Transverse colon (tissue), 3 donors: Measurements from ENCODE around the gene DUS3L.

Experiments
- POLR2A ChIP-seq: fragments of 450-650 bp; IDR thresholded peaks from one replicate; pipeline ENCODE4 v1.6.1; 2016; ENCODE audit warnings: antibody characterized with exemption, mild to moderate bottlenecking, moderate library complexity
- TF ChIP-seq, protein P1 (sequence below), 5 experiments: fragments of 200-600 bp in 3 of 5; fragments of 450-650 bp in 2 of 5; sonication (generic) in 3 of 5; IDR thresholded peaks; 1 replicate in 2 of 5; 2 replicates in 3 of 5; pipeline ENCODE4 v1.5.1; 2016 to 2017; ENCODE audit warnings: antibody characterized with exemption in 5 of 5, inconsistent platforms in 3 of 5, mild to moderate bottlenecking in 2 of 5, moderate library complexity in 1 of 5

- TF ChIP-seq, protein P1, sequence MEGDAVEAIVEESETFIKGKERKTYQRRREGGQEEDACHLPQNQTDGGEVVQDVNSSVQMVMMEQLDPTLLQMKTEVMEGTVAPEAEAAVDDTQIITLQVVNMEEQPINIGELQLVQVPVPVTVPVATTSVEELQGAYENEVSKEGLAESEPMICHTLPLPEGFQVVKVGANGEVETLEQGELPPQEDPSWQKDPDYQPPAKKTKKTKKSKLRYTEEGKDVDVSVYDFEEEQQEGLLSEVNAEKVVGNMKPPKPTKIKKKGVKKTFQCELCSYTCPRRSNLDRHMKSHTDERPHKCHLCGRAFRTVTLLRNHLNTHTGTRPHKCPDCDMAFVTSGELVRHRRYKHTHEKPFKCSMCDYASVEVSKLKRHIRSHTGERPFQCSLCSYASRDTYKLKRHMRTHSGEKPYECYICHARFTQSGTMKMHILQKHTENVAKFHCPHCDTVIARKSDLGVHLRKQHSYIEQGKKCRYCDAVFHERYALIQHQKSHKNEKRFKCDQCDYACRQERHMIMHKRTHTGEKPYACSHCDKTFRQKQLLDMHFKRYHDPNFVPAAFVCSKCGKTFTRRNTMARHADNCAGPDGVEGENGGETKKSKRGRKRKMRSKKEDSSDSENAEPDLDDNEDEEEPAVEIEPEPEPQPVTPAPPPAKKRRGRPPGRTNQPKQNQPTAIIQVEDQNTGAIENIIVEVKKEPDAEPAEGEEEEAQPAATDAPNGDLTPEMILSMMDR (IDR thresholded peaks at IDR 0.05): no peak
- TF ChIP-seq POLR2A: no peak
These were observed 941 bp downstream of the DUS3L start for GRCh38 chr19:5789886-5790558.
